Measurements from ENCODE around the gene FLNB.

FLNB gene

DNA sequence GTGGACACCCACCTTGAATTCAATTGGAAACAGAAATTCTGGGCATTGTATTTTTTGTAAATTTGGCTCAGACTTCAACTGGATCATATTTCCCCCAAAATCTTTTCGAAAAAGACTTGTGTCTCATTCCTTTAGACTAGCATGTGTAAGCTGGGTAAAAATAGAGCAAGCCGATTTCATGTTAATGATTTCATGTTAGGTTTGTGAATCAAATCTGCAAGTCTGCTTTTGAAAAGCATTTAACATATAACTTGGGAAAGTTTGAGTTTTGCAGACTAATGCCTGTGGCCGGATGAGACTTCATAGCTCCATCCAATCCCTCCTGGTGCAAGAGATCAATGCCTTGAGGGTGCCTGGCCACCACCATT is 64.5 kb downstream of the FLNB start:
- Mint-ChIP-seq H3K27ac (no peak overlapping the region), H3K4me1 (peaks cover 17 to 26% of the 10 kb centered on the region in 2 donors), H3K27me3 (no peaks in the 10 kb centered on the region), H3K36me3 (peaks cover 0 to 3% of the 10 kb centered on the region in 2 donors), H3K4me3 (no peak overlapping the region), H3K9me3 (no peaks in the 10 kb centered on the region)
- DNase-seq = no peak
- ATAC-seq (replicated peaks) = no peak

GRCh38 chr3:58073301-58074108 is 65.3 kb downstream of the FLNB start:
- ATAC-seq (replicated peaks) (peak in 1 of 2 donors; percentile 32), DNase-seq (no peak)
- Mint-ChIP-seq H3K27ac (peak overlapping the region; percentile 67), H3K36me3 (peaks cover 0 to 3% of the 10 kb centered on the region in 2 donors), H3K27me3 (no peaks in the 10 kb centered on the region), H3K4me1 (peaks cover 17 to 26% of the 10 kb centered on the region in 2 donors), H3K9me3 (no peaks in the 10 kb centered on the region), H3K4me3 (no peak overlapping the region)

DNA sequence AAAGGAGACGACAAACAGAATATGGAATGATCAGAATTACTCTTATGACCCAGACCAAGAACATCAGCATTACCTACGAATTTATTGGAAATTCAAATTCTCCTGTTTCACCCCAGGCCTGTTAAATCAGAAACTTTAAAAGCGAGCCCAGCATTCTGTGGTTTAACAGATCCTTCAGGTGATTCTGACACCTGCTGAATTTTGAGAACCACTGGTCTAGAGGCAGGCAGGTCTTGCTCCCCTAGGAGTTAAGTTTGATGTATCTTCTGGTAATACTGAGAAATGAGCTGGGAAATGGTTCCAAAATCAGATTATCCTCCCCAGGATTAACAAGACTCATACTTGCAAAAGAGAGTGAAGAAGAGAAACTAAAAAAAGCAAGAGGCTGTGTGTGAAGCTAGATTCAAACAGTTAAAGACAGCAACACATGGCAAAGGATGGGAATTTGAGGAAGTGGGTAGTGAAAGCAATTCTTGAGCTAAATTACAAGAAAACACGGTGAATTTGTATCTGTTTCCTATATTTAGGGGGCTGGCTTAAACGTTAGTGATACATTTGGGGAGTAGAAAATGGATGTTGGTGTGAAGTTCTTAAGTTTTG is 66.0 kb downstream of the FLNB start:
- H3K36me3 Mint-ChIP-seq = peaks cover 0 to 3% of the 10 kb centered on the region in 2 donors
- ATAC-seq (replicated peaks) (peak; percentile 75 to 79), DNase-seq (no peak)
- H3K27me3 Mint-ChIP-seq = no peaks in the 10 kb centered on the region
- H3K27ac Mint-ChIP-seq = peak overlapping the region; percentile 15
- no peaks in the 10 kb centered on the region for H3K9me3 Mint-ChIP-seq
- peak overlapping the region; percentile 17 to 37 for H3K4me3 Mint-ChIP-seq
- H3K4me1 Mint-ChIP-seq = peaks cover 17 to 26% of the 10 kb centered on the region in 2 donors

DNA sequence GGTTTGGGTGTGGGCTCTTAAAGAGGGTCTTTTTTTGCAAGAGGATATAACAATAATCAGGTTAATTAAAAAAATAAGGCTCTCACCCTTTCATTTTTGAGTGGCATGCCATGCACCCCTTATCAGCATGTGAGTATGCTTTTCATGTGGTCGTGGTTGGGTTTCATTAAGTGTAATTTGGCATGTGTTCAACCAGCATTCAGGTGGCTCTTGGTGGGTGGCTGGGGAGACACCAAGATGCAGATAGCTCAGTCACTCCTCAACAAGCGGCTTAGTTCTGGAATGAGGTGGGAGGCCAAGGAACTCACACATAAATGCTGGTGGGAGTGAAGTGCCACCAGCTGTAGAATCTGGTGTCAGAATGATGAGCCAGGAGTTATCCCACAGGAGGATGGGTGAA is 66.8 kb downstream of the FLNB start:
- Mint-ChIP-seq H3K4me3 (no peak overlapping the region), H3K27me3 (no peaks in the 10 kb centered on the region), H3K36me3 (peaks cover 5 to 10% of the 10 kb centered on the region in 2 donors), H3K9me3 (no peaks in the 10 kb centered on the region), H3K4me1 (peaks cover 19 to 26% of the 10 kb centered on the region in 2 donors), H3K27ac (no peak overlapping the region)
- DNase-seq (no peak), ATAC-seq (replicated peaks) (peak; percentile 42 to 43)

GRCh38 chr3:58077596-58078285 is 69.5 kb downstream of the FLNB start:
- peaks cover 8 to 15% of the 10 kb centered on the region in 2 donors for H3K36me3 Mint-ChIP-seq
- ATAC-seq (replicated peaks) (peak; percentile 53), DNase-seq (no peak)

DNA sequence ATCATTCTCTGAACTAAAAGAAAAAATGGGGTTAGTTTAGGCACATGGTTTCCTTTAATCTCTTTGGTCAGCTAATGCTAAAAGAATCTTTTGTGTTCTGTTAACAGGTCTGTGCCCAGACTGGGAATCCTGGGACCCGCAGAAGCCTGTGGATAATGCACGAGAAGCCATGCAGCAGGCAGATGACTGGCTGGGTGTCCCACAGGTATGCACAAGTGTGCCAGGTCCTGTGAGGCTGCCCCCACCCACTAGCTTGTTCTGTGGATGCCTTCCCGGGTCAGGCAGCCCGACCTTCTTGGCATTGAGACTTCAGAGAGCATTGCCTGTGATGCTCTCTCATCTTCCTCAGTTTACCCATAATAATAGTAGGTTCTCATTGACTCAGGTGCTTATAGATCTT is 70.4 kb downstream of the FLNB start:
- Mint-ChIP-seq H3K27ac (no peak overlapping the region), H3K4me1 (peaks cover 24 to 38% of the 10 kb centered on the region in 2 donors), H3K36me3 (peaks cover 9 to 15% of the 10 kb centered on the region in 2 donors), H3K27me3 (no peaks in the 10 kb centered on the region), H3K9me3 (no peaks in the 10 kb centered on the region), H3K4me3 (no peak overlapping the region)
- DNase-seq (no peak), ATAC-seq (replicated peaks) (no peak)

More at GRCh38 chr3:58077596-58078285, 69.5 kb downstream of the FLNB start:
- Mint-ChIP-seq H3K27me3 (no peaks in the 10 kb centered on the region), H3K4me3 (no peak overlapping the region), H3K9me3 (no peaks in the 10 kb centered on the region), H3K4me1 (peaks cover 24 to 40% of the 10 kb centered on the region in 2 donors), H3K27ac (no peak overlapping the region)

GRCh38 chr3:58079773-58080172 is 71.6 kb downstream of the FLNB start:
- H3K9me3 Mint-ChIP-seq = no peaks in the 10 kb centered on the region
- no peak overlapping the region for H3K27ac Mint-ChIP-seq
- DNase-seq (no peak), ATAC-seq (replicated peaks) (no peak)
- no peaks in the 10 kb centered on the region for H3K27me3 Mint-ChIP-seq
- H3K4me3 Mint-ChIP-seq = no peak overlapping the region
- H3K4me1 Mint-ChIP-seq = peaks cover 18 to 33% of the 10 kb centered on the region in 2 donors
- peaks cover 14 to 18% of the 10 kb centered on the region in 2 donors for H3K36me3 Mint-ChIP-seq

DNA sequence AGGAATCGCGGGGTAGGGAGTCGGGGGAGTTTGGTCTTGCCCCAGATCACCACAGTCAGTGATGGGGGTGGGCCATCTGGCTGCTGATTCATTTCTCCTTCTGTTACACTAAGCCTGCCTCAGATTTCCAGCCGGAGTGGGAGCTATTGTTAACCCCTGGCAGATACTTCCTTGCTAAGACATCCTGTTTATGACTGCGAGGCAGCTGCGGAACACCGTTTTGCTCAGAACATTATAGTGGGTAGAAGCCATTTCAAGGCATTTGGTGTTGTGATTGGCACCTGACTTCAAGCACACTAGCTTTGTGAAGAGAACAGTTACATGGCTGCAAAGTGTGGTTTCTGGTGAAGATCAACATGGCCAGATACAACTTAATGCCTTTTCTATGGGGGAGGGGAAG is 73.8 kb downstream of the FLNB start:
- Mint-ChIP-seq H3K36me3 (peaks cover 15 to 23% of the 10 kb centered on the region in 2 donors), H3K4me3 (peak overlapping the region; percentile 22 to 34), H3K4me1 (peaks cover 21 to 33% of the 10 kb centered on the region in 2 donors), H3K9me3 (no peaks in the 10 kb centered on the region), H3K27me3 (no peaks in the 10 kb centered on the region), H3K27ac (no peak overlapping the region)
- DNase-seq (no peak), ATAC-seq (replicated peaks) (peak; percentile 33 to 34)

GRCh38 chr3:58084166-58084565 is 75.9 kb downstream of the FLNB start:
- peaks cover 21 to 33% of the 10 kb centered on the region in 2 donors for H3K4me1 Mint-ChIP-seq
- no peak overlapping the region for H3K27ac Mint-ChIP-seq
- no peak for DNase-seq
- no peaks in the 10 kb centered on the region for H3K9me3 Mint-ChIP-seq
- peaks cover 17 to 24% of the 10 kb centered on the region in 2 donors for H3K36me3 Mint-ChIP-seq
- no peak overlapping the region for H3K4me3 Mint-ChIP-seq
- H3K27me3 Mint-ChIP-seq = no peaks in the 10 kb centered on the region
- ATAC-seq (replicated peaks) = no peak

DNA sequence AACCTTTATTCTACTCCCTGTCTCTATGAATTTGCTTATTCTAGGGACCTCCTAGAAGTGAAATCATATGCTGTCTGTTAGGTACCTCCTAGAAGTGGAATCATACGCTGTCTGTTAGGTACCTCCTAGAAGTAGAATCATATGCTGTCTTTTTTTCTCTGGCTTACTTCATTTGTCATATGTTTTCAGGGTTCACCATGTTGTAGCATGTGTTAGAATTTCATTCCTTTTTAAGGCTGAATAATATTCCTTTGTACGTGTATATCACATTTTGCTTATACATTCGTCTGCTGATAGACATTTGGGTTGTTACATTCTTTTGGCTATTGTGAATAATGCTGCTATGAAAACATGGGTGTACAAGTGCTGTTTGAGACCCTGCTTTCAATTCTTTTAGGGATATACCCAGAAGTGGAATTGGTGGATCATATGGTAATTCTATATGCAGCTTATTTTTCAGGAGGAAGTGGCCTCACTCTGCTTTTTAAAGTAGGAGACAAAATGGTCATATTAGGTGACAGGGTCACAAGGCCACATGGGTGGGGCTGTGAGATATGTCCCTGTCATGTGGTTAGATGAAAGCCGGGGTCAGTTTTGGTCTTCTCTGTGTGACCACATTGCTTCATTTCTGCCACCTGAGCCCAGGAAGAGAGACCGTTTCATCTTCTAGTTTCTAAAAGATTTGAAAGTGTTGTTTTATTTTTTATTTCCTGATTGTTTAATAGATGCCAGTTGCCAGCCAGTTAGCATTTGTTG is 76.7 kb downstream of the FLNB start:
- peaks cover 13 to 18% of the 10 kb centered on the region in 2 donors for H3K36me3 Mint-ChIP-seq
- H3K9me3 Mint-ChIP-seq = no peaks in the 10 kb centered on the region
- no peaks in the 10 kb centered on the region for H3K27me3 Mint-ChIP-seq
- H3K4me1 Mint-ChIP-seq = peaks cover 19 to 33% of the 10 kb centered on the region in 2 donors
- ATAC-seq (replicated peaks) (peak; percentile 38 to 41), DNase-seq (no peak)
- H3K27ac Mint-ChIP-seq = peak overlapping the region; percentile 48
- no peak overlapping the region for H3K4me3 Mint-ChIP-seq

DNA sequence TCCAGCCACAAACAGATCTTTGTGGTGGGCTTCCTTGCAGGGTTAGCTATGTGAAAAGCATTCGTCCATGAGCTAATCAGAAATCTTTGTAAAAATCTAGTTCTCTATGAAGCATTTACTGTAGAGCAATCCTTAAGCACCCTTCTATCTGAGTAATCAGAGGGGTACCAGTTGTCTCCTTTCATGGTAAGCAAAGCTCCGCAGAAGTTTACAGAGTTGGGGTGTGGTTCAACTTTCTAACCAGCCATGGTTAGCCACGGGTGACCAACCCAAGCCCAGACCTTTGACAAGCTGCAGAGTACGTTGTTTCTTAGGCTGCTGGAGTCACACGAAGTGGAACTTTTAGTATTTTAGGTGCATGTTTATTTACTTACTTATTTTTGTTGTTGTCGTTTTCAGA is 77.4 kb downstream of the FLNB start:
- H3K4me3 Mint-ChIP-seq = no peak overlapping the region
- peak overlapping the region; percentile 48 for H3K27ac Mint-ChIP-seq

DNA sequence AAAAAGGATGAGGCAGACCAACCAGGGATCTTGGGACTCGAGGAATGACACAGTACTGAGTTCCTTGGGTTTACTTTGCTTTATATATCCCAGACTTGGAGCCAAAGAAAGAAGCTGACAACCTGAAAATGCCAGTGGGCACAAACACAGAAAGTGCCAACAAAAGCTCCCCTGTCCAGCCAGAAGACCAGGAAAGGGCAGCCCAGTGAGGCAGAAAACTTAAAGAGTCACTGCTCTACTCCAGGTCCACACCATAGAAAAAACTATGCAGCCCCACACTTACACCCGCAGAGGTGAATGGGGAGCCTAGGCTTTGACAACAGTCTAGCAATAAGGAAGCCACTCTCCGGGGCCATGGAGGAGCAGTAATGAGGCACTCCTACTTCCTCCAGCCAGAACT is 80.3 kb downstream of the FLNB start:
- ATAC-seq (replicated peaks) (no peak), DNase-seq (no peak)
- H3K36me3 Mint-ChIP-seq = peaks cover 9 to 12% of the 10 kb centered on the region in 2 donors
- peaks cover 14 to 16% of the 10 kb centered on the region in 2 donors for H3K4me1 Mint-ChIP-seq
- H3K9me3 Mint-ChIP-seq = no peaks in the 10 kb centered on the region
- no peaks in the 10 kb centered on the region for H3K27me3 Mint-ChIP-seq
- H3K4me3 Mint-ChIP-seq = no peak overlapping the region
- no peak overlapping the region for H3K27ac Mint-ChIP-seq

More for the DNA sequence above, 77.4 kb downstream of the FLNB start:
- peak in 1 of 2 donors; percentile 46 for ATAC-seq (replicated peaks)
- Mint-ChIP-seq H3K4me1 (peaks cover 19 to 33% of the 10 kb centered on the region in 2 donors), H3K36me3 (peaks cover 10 to 15% of the 10 kb centered on the region in 2 donors), H3K9me3 (no peaks in the 10 kb centered on the region), H3K27me3 (no peaks in the 10 kb centered on the region)
- DNase-seq = no peak

DNA sequence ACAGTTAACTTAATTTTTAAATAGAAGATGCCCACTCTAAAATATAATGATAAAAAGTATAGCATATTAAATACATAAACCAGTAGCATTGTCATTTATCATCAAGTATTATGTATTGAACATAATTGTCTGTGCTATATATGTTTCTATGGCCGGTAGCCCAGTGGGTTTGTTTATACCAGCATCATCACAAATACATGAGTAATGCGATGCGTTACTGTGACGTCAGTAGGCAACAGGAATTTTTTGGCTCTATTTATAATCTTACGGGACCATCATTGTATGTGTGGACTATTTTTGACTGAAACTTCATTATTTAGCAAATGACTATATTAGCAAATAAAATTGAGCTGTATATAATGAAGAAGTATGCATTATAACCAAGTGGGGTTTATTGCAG is 82.1 kb downstream of the FLNB start:
- Mint-ChIP-seq H3K4me3 (no peak overlapping the region), H3K36me3 (peaks cover 2 to 8% of the 10 kb centered on the region in 2 donors), H3K27me3 (no peaks in the 10 kb centered on the region), H3K27ac (no peak overlapping the region), H3K9me3 (no peaks in the 10 kb centered on the region), H3K4me1 (peaks cover 5 to 6% of the 10 kb centered on the region in 2 donors)
- ATAC-seq (replicated peaks) (no peak), DNase-seq (no peak)

DNA sequence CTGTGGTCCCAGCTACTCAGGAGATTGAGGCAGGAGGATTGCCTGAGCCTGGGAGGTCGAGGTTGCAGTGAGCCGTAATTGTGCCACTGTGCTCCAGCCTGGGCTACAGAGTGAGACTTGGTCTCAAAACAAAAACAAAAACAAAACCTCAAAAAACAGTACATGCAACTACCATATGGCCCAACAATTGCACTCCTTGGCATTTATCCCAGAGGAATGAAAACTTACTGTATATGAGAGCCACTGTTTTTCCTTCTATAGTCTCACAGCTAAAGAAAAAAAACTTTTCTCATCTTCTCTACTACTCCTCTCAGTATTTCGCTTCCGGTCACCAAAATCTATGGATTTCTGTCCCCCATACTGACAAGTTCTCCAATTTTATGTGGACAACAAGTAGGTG is 84.3 kb downstream of the FLNB start:
- Mint-ChIP-seq H3K27me3 (no peaks in the 10 kb centered on the region), H3K36me3 (peaks cover 8 to 14% of the 10 kb centered on the region in 2 donors), H3K27ac (no peak overlapping the region), H3K4me3 (no peak overlapping the region), H3K4me1 (no peaks in the 10 kb centered on the region), H3K9me3 (no peaks in the 10 kb centered on the region)
- DNase-seq (no peak), ATAC-seq (replicated peaks) (no peak)
